GM03348 (cell line): ENCODE results near the gene RAP1A.
"Not testable (repeated sequence)": the region's sequence is repeated elsewhere in the genome, so short reads cannot be mapped to it uniquely, and the experiment has no call there.

ENCODE experiments used
- DNase-seq: peaks from one replicate; pipeline ENCODE4 v3.0.0; 2012; ENCODE audit warnings: low spot score

RAP1A gene

DNA sequence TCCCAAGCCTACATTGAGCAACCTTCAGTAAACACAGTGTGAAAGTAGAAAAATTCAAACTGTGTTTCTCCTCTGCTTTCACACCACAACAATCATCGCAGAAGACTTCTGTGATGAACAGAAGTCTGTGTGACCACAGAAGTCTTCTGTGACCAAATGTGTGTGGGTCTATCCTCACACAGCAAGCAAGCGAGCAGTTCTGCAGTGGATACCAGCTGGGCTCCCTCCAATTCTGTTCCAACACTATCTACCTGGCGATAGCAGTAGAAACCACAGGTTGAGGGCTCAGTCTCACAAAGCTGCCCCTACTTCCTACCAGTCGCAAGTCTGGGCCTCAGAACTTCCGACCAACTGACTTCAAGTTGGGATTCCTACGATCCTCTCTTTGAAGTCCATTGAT is 21.0 kb upstream of the RAP1A start:
- no peak for DNase-seq

GRCh38 chr1:111599781-111600693 is 19.6 kb upstream of the RAP1A start:
- DNase-seq: no peak

GRCh38 chr1:111600886-111601386 is 18.7 kb upstream of the RAP1A start:
- DNase-seq: no peak

GRCh38 chr1:111602302-111602701 is 17.3 kb upstream of the RAP1A start:
- no peak for DNase-seq

DNA sequence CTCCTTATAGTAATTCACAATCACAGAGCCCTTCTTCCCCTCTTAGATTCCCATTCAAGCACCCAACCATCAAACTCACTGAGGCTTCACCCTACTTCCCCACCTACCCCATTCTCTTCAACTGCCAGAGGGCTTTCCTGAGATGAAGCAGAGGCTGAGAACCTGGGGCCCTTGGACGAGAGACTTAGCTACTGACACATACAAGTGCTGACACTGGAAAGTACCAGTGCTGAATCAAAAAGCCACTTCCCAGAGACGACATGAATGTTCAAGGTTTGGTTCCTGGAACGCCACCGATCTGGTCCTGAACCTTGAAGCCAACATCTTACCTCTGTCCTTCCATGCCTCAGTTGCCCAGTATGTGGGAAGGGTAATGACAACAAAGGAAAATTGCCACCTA is 16.6 kb upstream of the RAP1A start:
- DNase-seq: no peak

GRCh38 chr1:111603979-111604378 is 15.6 kb upstream of the RAP1A start:
- no peak for DNase-seq

- peak; percentile 70 for DNase-seq
These were observed 14.7 kb upstream of the RAP1A start for GRCh38 chr1:111604931-111605330.

GRCh38 chr1:111605576-111605975 is 14.0 kb upstream of the RAP1A start:
- peak; percentile 74 for DNase-seq

GRCh38 chr1:111606457-111607215 is 13.0 kb upstream of the RAP1A start:
- not testable (repeated sequence) for DNase-seq

- not testable (repeated sequence) for DNase-seq
These were observed 11.1 kb upstream of the RAP1A start for GRCh38 chr1:111608528-111608927.

GRCh38 chr1:111611986-111612385 is 7.6 kb upstream of the RAP1A start:
- DNase-seq: no peak

DNA sequence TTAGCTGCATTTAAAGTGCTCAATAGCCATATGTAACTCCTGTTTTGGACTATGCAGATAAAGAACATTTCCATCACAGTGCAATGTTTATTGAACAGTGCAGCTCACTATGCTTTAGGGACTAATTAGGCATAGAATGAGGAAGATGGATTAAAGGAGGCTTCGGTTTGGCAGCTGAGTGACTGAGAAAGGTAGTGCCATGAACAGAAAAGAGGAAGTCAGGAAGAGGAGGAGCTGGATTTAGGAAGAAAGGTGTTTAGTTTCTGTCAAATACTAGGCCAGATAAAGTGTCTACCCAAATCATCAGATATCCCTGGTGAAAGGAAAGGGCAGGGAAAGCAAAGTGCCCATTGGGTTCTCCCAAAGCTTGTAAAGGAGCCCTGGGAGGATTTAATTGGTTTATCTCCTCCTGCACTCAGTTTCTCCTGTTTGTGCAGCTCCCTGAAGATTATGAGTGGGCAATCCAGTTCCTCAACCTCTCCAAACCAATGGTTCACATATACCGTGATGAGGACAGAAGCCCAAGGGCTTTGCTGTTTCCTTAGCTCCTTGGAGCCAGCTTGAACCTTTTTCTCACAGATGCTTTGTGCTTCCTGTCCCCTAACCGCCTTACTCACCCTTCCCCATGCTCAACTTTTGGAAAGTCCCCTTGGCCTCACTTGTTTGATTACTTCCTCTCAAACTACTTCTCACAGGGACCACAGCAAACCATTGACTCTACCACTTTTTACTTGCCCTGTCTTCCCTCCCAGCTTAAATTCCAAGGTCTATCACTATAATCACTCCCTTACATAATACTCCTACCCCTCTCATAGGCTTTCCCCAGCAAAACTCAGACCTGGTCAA is 3.5 kb upstream of the RAP1A start:
- DNase-seq: no peak

GRCh38 chr1:111618081-111618480 is 1.5 kb upstream of the RAP1A start:
- no peak for DNase-seq

- no peak for DNase-seq
These were observed 491 bp upstream of the RAP1A start for GRCh38 chr1:111618961-111619634.

GRCh38 chr1:111620441-111620971 is 917 bp downstream of the RAP1A start:
- peak; percentile 7 for DNase-seq

DNA sequence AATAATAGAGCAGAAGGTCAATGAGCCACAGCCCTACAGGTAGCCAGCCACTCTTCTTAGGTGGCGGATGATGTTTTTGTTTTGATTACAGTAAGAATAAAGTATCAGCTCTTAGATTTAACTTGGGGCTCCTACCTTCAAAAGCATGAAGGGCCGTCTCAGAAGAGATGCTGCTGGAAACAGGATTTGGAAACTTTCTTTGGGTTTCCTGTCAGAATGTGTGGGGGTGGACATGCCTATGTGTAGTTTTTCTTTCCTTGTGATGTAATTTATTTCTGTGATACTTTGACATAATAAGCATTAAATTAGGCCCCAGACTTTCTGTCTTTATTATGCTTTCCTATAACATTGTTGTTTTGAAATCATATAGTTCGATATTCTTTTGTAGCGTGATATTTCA is 1.5 kb downstream of the RAP1A start:
- DNase-seq: peak; percentile 31

- no peak for DNase-seq
These were observed 2.6 kb downstream of the RAP1A start for GRCh38 chr1:111622166-111622565.

GRCh38 chr1:111624382-111624781 is 4.8 kb downstream of the RAP1A start:
- DNase-seq: no peak

- no peak for DNase-seq
These were observed 5.7 kb downstream of the RAP1A start for GRCh38 chr1:111625276-111625675.

DNA sequence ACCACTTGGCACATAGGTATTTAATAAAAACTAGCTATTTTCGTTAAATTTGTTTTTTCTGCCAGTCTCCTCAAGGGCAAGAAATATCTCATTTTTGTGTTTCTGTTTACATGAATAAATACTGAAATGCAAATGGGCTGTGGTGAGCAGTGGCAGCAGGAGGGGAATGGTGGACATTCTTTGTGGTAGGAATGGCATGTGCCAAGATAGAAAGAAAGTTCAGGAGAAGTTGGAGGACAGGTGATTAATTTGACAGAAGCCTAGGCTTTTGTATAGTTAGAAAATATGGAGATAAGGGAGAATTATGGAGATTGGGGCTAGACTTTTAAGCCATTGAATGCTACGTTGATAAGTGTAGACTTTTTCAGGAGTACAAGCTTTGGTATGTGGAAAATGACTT is 8.6 kb downstream of the RAP1A start:
- DNase-seq: no peak
